SJCRH30 (cell line): Measurements from ENCODE around the gene NHLH2. TPM values are rescaled to one million over a fixed set of nuclear protein-coding genes. Genes with fewer than 3 reads are reported as not detected.

Experiments used
- DNase-seq, 2 experiments: peaks; one replicate each; pipeline ENCODE4 v3.0.0-alpha.2; 2015 to 2020
- H3K27ac ChIP-seq: fragments of 250-450 bp; sonication (Bioruptor Pico); 2 replicates; pipeline ENCODE4 v1.5.1; 2020; ENCODE audit warnings: mild to moderate bottlenecking, moderate library complexity
- H3K27me3 ChIP-seq: fragments of 250-450 bp; sonication (Bioruptor Pico); 2 replicates; pipeline ENCODE4 v1.5.1; 2020; ENCODE audit warnings: mild to moderate bottlenecking, moderate library complexity
- H3K36me3 ChIP-seq: fragments of 250-450 bp; sonication (Bioruptor Pico); 2 replicates; pipeline ENCODE4 v1.5.1; 2020; ENCODE audit warnings: mild to moderate bottlenecking, moderate library complexity
- H3K4me1 ChIP-seq: fragments of 250-450 bp; sonication (Bioruptor Pico); 2 replicates; pipeline ENCODE4 v1.5.1; 2020; ENCODE audit warnings: mild to moderate bottlenecking, moderate library complexity
- H3K4me3 ChIP-seq: fragments of 250-450 bp; sonication (Bioruptor Pico); 2 replicates; pipeline ENCODE4 v1.5.1; 2020; ENCODE audit warnings: mild to moderate bottlenecking, moderate library complexity
- H3K9me3 ChIP-seq: fragments of 250-450 bp; sonication (Bioruptor Pico); replicated peaks from 2 replicates; pipeline ENCODE4 v1.5.1; 2020; ENCODE audit warnings: mild to moderate bottlenecking, moderate library complexity
- total RNA-seq: library from RNA; depleted of rRNA; stranded (reverse); fragments of >200 nt; shearing (Covaris generic); gene quantifications from 2 replicates; pipeline ENCODE4 v1.2.3, GENCODE V29; 2014; rRNA removed

Gene NHLH2
- total RNA-seq, 1 experiment from 2014 or later: not detected

DNA sequence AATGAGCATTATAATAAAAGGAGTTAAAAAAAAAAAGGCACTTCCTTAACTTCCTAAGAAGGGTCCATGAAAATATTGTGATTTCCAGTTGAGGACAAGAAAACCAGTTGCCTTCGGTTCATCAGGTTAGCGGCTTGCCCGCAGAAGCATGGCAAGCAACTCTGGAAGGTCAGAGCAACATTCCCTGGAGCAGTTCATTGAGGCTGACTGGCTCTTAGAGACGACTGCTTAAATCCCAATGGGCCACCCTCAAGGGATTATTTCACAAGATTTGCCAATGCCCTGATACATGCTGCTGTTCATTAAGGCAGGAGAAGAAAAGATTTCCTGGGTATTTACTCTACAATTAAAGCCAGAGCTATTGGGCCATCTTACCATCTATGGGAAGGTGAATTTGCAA lies 43.4 kb downstream of the NHLH2 start:
- no peaks in the 10 kb centered on the region for H3K36me3 ChIP-seq
- no peaks in the 10 kb centered on the region for H3K9me3 ChIP-seq
- no peak for DNase-seq
- no peaks in the 10 kb centered on the region for H3K4me1 ChIP-seq
- no peak overlapping the region for H3K27ac ChIP-seq
- 0 out of 2 replicates have a peak, but pooled peaks cover 3% of the 10 kb centered on the region for H3K27me3 ChIP-seq
- no peak overlapping the region for H3K4me3 ChIP-seq

DNA sequence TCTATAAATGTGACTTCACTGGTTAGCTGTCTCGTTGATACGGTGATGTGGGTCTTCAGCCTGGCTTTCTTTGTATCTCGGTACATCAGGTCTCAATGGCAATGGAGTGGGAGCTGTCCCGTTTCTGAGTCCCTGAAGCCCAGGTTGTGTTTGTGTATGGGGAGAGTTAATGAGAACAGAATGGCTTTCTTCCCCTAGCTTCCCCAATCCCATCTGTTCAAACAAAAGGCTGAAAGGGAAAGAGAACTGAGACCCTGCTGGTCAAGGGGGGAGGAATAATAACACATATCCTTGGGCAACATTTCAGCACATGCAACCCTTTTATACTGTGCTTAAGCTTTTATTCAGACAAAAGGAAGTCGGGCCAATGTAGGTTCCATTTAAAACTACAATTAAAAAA lies 44.0 kb downstream of the NHLH2 start:
- Histone ChIP-seq H3K4me3 (no peak overlapping the region), H3K4me1 (no peaks in the 10 kb centered on the region), H3K9me3 (no peaks in the 10 kb centered on the region), H3K27ac (no peak overlapping the region), H3K27me3 (0 out of 2 replicates have a peak, but pooled peaks cover 3% of the 10 kb centered on the region), H3K36me3 (no peaks in the 10 kb centered on the region)
- no peak for DNase-seq

DNA sequence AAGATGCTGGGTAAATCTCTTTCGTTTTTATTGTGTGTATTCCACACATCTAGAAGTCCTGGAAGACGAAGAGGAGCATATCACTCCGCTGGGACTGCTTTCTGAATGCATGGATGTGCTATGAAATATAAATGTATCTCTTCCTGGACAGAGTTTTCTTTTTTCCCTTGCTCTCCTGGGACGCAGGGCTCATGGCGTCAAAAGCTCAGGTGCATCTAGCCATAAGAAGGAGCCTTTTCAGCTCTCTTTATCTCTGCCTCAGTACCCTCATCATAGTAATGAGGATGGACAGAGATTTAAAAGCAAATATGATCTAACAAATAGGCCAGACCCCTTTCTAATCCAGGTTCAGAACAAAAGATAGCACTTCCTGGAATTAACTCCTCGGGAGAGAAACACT lies 44.9 kb downstream of the NHLH2 start:
- Histone ChIP-seq H3K9me3 (no peaks in the 10 kb centered on the region), H3K27me3 (0 out of 2 replicates have a peak, but pooled peaks cover 3% of the 10 kb centered on the region), H3K27ac (no peak overlapping the region), H3K36me3 (no peaks in the 10 kb centered on the region), H3K4me1 (no peaks in the 10 kb centered on the region), H3K4me3 (no peak overlapping the region)
- DNase-seq: no peak

DNA sequence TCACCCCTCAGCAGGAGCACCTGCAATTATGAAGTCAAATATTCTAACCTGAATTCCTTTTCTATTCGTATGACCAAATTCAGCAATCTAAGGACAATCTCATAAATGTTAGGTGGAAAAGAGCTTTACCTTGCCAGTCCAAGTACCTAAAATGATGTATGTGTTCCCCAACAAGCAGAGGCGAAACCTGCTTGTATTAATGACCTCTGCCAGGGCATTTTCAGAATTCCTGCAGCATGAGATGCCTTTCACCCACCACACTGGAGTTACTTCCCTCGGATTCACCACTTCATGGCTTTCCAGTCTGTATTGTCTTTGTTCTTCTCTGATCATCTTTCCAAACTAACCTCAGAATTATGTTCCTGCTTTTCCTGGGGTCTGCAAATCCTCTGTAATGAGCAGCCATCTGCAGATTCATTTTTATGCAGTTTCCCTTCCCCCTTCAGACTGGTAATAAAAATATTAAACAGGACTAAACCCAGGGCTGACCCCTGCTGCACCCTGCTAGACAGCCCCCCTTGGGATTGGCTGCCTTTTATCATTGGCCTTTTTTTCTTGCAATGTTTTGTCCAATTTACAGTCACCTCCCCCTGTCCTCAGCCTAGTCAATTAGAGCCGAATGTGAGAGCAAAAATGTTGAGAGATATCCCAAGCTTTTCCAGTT lies 45.8 kb downstream of the NHLH2 start:
- Histone ChIP-seq H3K36me3 (no peaks in the 10 kb centered on the region), H3K27ac (no peak overlapping the region), H3K4me1 (no peaks in the 10 kb centered on the region), H3K9me3 (no peaks in the 10 kb centered on the region), H3K27me3 (0 out of 2 replicates have a peak, but pooled peaks cover 3% of the 10 kb centered on the region), H3K4me3 (no peak overlapping the region)
- no peak for DNase-seq

DNA sequence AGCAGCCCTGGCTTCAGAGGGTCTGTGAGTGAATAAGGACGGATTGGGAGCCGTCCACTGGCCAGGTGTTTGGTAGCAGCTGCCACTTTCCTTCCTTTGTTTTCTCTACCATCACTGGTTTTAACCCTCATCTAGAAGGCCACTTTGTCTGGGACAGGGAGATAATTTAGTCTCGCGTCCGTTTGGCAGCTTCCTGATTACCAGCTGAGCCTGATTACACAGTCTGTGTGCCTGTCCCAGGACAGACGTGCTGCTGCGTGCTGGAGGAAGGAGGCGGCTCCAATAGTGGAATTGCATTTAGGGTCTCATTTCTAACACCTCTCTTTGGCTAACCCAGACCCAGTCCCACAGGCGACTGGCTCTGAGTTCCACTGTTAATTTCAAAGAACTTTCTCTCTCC lies 47.8 kb downstream of the NHLH2 start:
- H3K9me3 ChIP-seq: no peaks in the 10 kb centered on the region; the same call in 1 of the 2 replicates
- H3K4me3 ChIP-seq: no peak overlapping the region
- H3K27ac ChIP-seq: no peak overlapping the region
- H3K4me1 ChIP-seq: no peaks in the 10 kb centered on the region
- no peaks in the 10 kb centered on the region for H3K36me3 ChIP-seq
- peak in 1 of 2 experiments; percentile 21 for DNase-seq
- H3K27me3 ChIP-seq: no peaks in the 10 kb centered on the region

DNA sequence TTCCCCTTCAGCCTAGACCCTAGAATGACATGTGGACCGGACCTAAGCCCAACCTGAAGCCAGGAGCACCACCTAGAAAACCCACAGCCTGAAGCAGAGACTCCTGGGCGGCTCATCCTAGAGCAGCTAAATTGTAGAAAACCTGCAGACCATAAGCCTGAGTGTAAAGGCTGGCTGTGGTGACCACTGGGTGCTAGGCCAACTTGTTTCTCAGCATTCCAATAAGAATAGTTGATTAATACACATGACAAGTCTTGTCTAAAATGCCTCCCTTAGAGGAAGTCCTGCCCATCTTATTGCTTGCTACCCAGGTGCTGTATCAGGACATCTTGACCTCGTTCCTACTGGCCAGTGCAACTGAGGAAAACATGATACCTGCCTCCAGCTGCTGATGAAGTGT lies 49.1 kb downstream of the NHLH2 start:
- DNase-seq: no peak
- Histone ChIP-seq H3K9me3 (no peaks in the 10 kb centered on the region; the same call in 1 of the 2 replicates), H3K36me3 (no peaks in the 10 kb centered on the region), H3K4me1 (no peaks in the 10 kb centered on the region), H3K27ac (no peak overlapping the region), H3K27me3 (no peaks in the 10 kb centered on the region), H3K4me3 (no peak overlapping the region)

DNA sequence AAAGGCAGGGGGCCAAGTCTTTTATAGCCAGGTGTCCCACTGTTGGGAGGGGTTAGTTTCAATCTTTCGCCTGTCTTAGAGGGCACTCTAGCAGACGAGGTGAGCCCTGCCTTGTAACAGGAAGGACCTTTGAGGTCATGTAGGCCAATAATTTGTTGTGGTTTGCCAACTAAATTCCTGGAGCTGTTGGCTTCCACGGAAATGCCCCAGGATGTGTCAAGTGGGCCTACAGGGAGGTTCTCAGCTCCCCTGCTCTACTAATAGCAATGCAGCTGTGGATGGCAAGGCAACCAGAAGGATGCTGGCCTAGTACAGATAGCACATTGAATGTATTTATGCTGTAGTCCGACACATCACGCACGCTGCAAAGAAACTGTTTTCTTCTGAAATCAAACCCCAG lies 50.1 kb downstream of the NHLH2 start:
- Histone ChIP-seq H3K36me3 (no peaks in the 10 kb centered on the region), H3K4me3 (no peak overlapping the region), H3K27ac (no peak overlapping the region), H3K4me1 (no peaks in the 10 kb centered on the region), H3K9me3 (no peaks in the 10 kb centered on the region; the same call in 1 of the 2 replicates), H3K27me3 (no peaks in the 10 kb centered on the region)
- no peak for DNase-seq

DNA sequence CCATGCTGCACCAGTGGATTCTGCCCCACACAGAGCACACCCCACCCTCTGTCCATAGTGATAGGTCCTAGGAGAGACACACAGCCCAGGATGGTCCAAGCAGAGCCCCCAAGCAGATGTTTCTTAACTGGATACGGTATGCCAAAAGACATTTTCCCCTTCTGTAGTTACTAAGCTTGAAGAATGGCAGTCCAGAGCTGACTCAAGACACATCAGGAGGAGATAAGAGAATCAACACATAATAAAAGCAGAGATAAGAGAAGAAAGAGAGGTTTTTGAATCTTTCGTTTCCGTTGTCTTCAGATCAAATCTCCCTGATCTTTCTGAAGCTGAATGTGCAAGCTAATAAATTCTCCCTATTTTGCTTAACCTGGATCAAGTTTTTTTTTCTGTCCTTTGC lies 50.6 kb downstream of the NHLH2 start:
- Histone ChIP-seq H3K36me3 (no peaks in the 10 kb centered on the region), H3K4me3 (no peak overlapping the region), H3K9me3 (no peaks in the 10 kb centered on the region; the same call in 1 of the 2 replicates), H3K27ac (no peak overlapping the region), H3K4me1 (no peaks in the 10 kb centered on the region), H3K27me3 (no peaks in the 10 kb centered on the region)
- DNase-seq: no peak

Other genes with a start within 250 kb of the NHLH2 start
- 16.2 and 16.8 TPM in 2 replicates for gene VANGL1, start 199.2 kb downstream of the NHLH2 start, total RNA-seq
- 0.28 and 0.49 TPM in 2 replicates for gene CASQ2, start 72.4 kb downstream of the NHLH2 start, total RNA-seq
- gene SLC22A15, start 135.4 kb upstream of the NHLH2 start, total RNA-seq: not detected in 2 replicates